CD14-positive monocyte (primary cell): ENCODE measurements around the gene TGFBRAP1. TPM values are rescaled to one million over a fixed set of nuclear protein-coding genes. Genes with fewer than 3 reads are reported as not detected.

Source experiments
- DNase-seq, 3 donors: peaks; one replicate each; pipeline ENCODE4 v3.0.0-alpha.2; 2011 to 2022
- H2AFZ ChIP-seq: 2 replicates; pipeline ENCODE4 v1.6.0; 2012; ENCODE audit warnings: mild to moderate bottlenecking, low read depth, low read length, inconsistent platforms; ENCODE audit not compliant: insufficient read depth, poor library complexity, severe bottlenecking
- H3K27ac ChIP-seq, 2 donors: 1 replicate in 1 of 2; 2 replicates in 1 of 2; pipeline ENCODE4 v1.5.1; 2012 to 2013; ENCODE audit warnings: low read length in 2 of 2, control low read depth in 1 of 2, inconsistent platforms in 1 of 2, low read depth in 1 of 2, mild to moderate bottlenecking in 1 of 2
- H3K27me3 ChIP-seq, 2 donors: one replicate each; pipeline versions ENCODE4 v1.6.0 to v1.6.1; 2011 to 2013; ENCODE audit warnings: low read length in 2 of 2; ENCODE audit not compliant: control insufficient read depth in 2 of 2, insufficient read depth in 2 of 2
- H3K36me3 ChIP-seq, 2 donors: replicated peaks in 1 of 2; 1 replicate in 1 of 2; 2 replicates in 1 of 2; pipeline versions ENCODE4 v1.5.1 to v1.6.1; 2012 to 2013; ENCODE audit warnings: low read length in 2 of 2, control low read depth in 1 of 2, inconsistent platforms in 1 of 2, mild to moderate bottlenecking in 1 of 2; ENCODE audit not compliant: insufficient read depth in 2 of 2, control insufficient read depth in 1 of 2
- H3K4me1 ChIP-seq, 2 donors: 1 replicate in 1 of 2; 2 replicates in 1 of 2; pipeline versions ENCODE4 v1.5.1 to v1.6.1; 2012 to 2013; ENCODE audit warnings: low read length in 2 of 2, control low read depth in 1 of 2, inconsistent platforms in 1 of 2, mild to moderate bottlenecking in 1 of 2, moderate library complexity in 1 of 2; ENCODE audit not compliant: insufficient read depth in 2 of 2, control insufficient read depth in 1 of 2
- H3K4me2 ChIP-seq: replicated peaks from 2 replicates; pipeline ENCODE3; 2012; ENCODE audit warnings: low read length, moderate library complexity, mild to moderate bottlenecking; ENCODE audit not compliant: poor library complexity, severe bottlenecking; ENCODE audit errors: extremely low read depth
- H3K4me3 ChIP-seq, 3 experiments: fragments of 200-600 bp in 1 of 3; sonication (generic) in 1 of 3; replicated peaks in 1 of 3; 1 replicate in 2 of 3; 2 replicates in 1 of 3; pipeline ENCODE4 v1.5.1; 2011 to 2013; ENCODE audit warnings: low read length in 3 of 3, mild to moderate bottlenecking in 3 of 3, control low read depth in 2 of 3, low read depth in 2 of 3, inconsistent platforms in 1 of 3, moderate library complexity in 1 of 3
- H3K79me2 ChIP-seq: 2 replicates; pipeline ENCODE4 v1.6.0; 2012; ENCODE audit warnings: mild to moderate bottlenecking, control low read depth, inconsistent platforms, low read length, moderate library complexity; ENCODE audit not compliant: insufficient read depth
- H3K9ac ChIP-seq: 2 replicates; pipeline ENCODE4 v1.6.0; 2017; ENCODE audit warnings: low read length, mild to moderate bottlenecking; ENCODE audit not compliant: insufficient read depth, poor library complexity, severe bottlenecking
- H3K9me3 ChIP-seq, 2 donors: replicated peaks in 1 of 2; 1 replicate in 1 of 2; 2 replicates in 1 of 2; pipeline versions ENCODE4 v1.5.1 to v1.6.1; 2012 to 2013; ENCODE audit warnings: low read length in 2 of 2, control low read depth in 1 of 2; ENCODE audit not compliant: control insufficient read depth in 1 of 2, insufficient read depth in 1 of 2
- H4K20me1 ChIP-seq: 2 replicates; pipeline ENCODE4 v1.6.0; 2012; ENCODE audit warnings: mild to moderate bottlenecking, low read length, control low read depth, moderate library complexity; ENCODE audit not compliant: insufficient read depth
- H3K27ac Mint-ChIP-seq, 7 donors: one replicate each; pipeline ENCODE4 v1.8.0; 2020; ENCODE audit warnings: mild to moderate bottlenecking in 7 of 7, mixed read lengths in 7 of 7, moderate library complexity in 6 of 7, inconsistent platforms in 2 of 7
- H3K27me3 Mint-ChIP-seq, 3 donors: one replicate each; pipeline ENCODE4 v1.8.0; 2021 to 2022; ENCODE audit warnings: low read depth in 3 of 3, mild to moderate bottlenecking in 3 of 3, mixed read lengths in 3 of 3, moderate library complexity in 3 of 3, inconsistent platforms in 1 of 3
- H3K36me3 Mint-ChIP-seq, 2 donors: one replicate each; pipeline ENCODE4 v1.8.0; 2020; ENCODE audit warnings: mixed read lengths in 2 of 2, inconsistent platforms in 1 of 2, mild to moderate bottlenecking in 1 of 2
- H3K4me1 Mint-ChIP-seq: one replicate; pipeline ENCODE4 v1.8.0; 2020; ENCODE audit warnings: mild to moderate bottlenecking, mixed read lengths
- H3K4me3 Mint-ChIP-seq, 2 donors: one replicate each; pipeline ENCODE4 v1.8.0; 2020; ENCODE audit warnings: mild to moderate bottlenecking in 2 of 2, mixed read lengths in 2 of 2, moderate library complexity in 1 of 2
- H3K9me3 Mint-ChIP-seq, 7 donors: one replicate each; pipeline ENCODE4 v1.8.0; 2020 to 2022; ENCODE audit warnings: mixed read lengths in 7 of 7, mild to moderate bottlenecking in 6 of 7, moderate library complexity in 6 of 7, inconsistent platforms in 2 of 7
- WGBS: methylation state at CpG from one replicate; pipeline ENCODE4 v1.1.5; 2013; ENCODE audit warnings: missing lambda C conversion rate; ENCODE audit not compliant: insufficient coverage; 5-methylcytosine and 5-hydroxymethylcytosine counted together
- intact Hi-C, 2 donors: fragments of 100-400 bp; cut with micrococcal nuclease; formaldehyde crosslinking; loops; one replicate each; pipeline versions ENCODE4 v1.15.0 to v1.15.1; 2023
- polyA plus RNA-seq, 3 donors: library from polyadenylated mRNA; depleted of rRNA in 1 of 3; unstranded in 2 of 3; stranded (reverse) in 1 of 3; fragments of 300-500 nt in 2 of 3; fragments of >200 nt in 1 of 3; fragmentation: Illumina TruSeq in 2 of 3; gene quantifications; 1 replicate in 2 of 3; 2 replicates in 1 of 3; pipeline ENCODE4 v1.2.3, GENCODE V29; 2012 to 2021
- TF ChIP-seq, protein P1 (sequence below): fragments of 200-600 bp; IDR thresholded peaks from one replicate; pipeline ENCODE4 v1.8.0; 2022; ENCODE audit warnings: antibody characterized with exemption, mild to moderate bottlenecking

Gene TGFBRAP1
- polyA plus RNA-seq, 3 donors: 10.0 to 10.5 (median 10.2) TPM

DNA sequence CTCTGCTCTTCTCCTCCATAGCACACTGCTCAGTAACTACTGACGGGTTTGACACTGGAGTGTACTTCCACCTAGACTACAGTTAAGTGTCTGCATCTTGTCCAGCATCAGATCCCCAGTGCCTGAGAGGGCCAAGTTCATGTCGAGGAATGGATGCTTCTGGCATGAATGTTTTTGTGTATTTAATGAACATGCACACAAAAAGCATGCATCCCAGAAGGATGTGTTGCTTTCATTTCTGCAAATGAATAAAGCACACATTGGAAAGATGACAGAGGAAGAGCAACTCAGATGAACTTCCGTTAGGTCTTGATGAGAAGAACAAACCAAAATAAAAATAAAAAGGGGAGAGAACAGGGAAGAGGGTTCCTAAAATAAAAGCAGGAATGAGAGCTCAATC is 35.7 kb upstream of the TGFBRAP1 start:
- no peak overlapping the region for H3K27ac ChIP-seq
- H3K27ac Mint-ChIP-seq: no peak overlapping the region
- no peak overlapping the region for H3K9ac ChIP-seq
- no peaks in the 10 kb centered on the region for H3K9me3 Mint-ChIP-seq
- TF ChIP-seq, protein P1, sequence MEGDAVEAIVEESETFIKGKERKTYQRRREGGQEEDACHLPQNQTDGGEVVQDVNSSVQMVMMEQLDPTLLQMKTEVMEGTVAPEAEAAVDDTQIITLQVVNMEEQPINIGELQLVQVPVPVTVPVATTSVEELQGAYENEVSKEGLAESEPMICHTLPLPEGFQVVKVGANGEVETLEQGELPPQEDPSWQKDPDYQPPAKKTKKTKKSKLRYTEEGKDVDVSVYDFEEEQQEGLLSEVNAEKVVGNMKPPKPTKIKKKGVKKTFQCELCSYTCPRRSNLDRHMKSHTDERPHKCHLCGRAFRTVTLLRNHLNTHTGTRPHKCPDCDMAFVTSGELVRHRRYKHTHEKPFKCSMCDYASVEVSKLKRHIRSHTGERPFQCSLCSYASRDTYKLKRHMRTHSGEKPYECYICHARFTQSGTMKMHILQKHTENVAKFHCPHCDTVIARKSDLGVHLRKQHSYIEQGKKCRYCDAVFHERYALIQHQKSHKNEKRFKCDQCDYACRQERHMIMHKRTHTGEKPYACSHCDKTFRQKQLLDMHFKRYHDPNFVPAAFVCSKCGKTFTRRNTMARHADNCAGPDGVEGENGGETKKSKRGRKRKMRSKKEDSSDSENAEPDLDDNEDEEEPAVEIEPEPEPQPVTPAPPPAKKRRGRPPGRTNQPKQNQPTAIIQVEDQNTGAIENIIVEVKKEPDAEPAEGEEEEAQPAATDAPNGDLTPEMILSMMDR: no peak
- 100% methylated on average over 1 of the region's 3 CpGs for WGBS
- H3K27me3 Mint-ChIP-seq: peaks cover 4 to 12% (median 10%) of the 10 kb centered on the region in 3 donors
- peaks cover 0 to 9% of the 10 kb centered on the region in 2 donors for H3K36me3 ChIP-seq
- no peaks in the 10 kb centered on the region for H4K20me1 ChIP-seq
- no peak for DNase-seq
- peaks cover 9 to 15% of the 10 kb centered on the region in 2 donors for H3K36me3 Mint-ChIP-seq
- peaks cover 0 to 6% of the 10 kb centered on the region in 2 donors for H3K4me1 ChIP-seq
- H3K27me3 ChIP-seq: no peaks in the 10 kb centered on the region
- H3K4me2 ChIP-seq: no peak overlapping the region
- no peaks in the 10 kb centered on the region for H3K9me3 ChIP-seq
- peaks cover 4% of the 10 kb centered on the region for H3K4me1 Mint-ChIP-seq
- H3K4me3 Mint-ChIP-seq: no peak overlapping the region
- H2AFZ ChIP-seq: no peak overlapping the region
- H3K4me3 ChIP-seq: no peak overlapping the region
- intact Hi-C loops: no loop called here
- no peaks in the 10 kb centered on the region for H3K79me2 ChIP-seq

DNA sequence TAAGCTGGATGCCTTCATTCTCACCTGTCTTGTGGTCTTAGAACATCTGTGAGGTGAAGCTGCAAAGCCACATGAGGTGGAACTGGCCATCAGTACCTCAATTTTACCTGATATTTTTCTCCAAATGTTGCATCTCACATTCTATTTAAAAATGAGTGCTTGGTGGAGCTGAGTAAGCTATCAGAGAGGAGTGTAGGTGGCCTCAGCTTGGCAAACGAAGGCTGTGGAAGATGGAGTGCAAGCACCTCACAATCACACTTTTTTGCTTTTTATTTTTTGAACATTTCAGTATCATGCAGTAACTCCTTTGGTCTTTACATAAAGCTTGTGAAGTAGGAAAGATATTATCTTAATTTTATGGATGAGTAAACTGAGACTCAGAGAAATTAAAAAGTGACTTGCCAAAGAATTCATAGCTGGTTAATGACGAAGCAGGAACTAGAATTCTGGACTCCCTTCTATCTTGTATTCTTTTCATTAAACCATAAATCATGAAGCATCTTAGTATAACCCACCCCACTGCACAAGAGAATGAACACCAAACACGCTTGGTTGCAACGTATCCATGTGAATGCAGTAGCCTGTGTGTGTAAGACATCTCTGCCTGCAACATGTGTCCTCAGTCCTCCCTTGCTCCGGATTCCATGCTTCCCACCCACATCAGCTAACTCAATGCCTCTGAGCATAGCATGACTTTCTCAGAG is 35.1 kb upstream of the TGFBRAP1 start:
- Histone ChIP-seq H3K79me2 (no peaks in the 10 kb centered on the region), H3K4me2 (no peak overlapping the region), H4K20me1 (no peaks in the 10 kb centered on the region), H3K9ac (no peak overlapping the region), H3K27ac (no peak overlapping the region), H3K4me1 (peaks cover 0 to under 1% of the 10 kb centered on the region in 2 donors), H3K36me3 (peaks cover 0 to 11% of the 10 kb centered on the region in 2 donors), H3K9me3 (no peaks in the 10 kb centered on the region), H2AFZ (no peak overlapping the region), H3K4me3 (no peak overlapping the region), H3K27me3 (no peaks in the 10 kb centered on the region)
- DNase-seq: no peak
- intact Hi-C loops: no loop called here
- peaks cover 4 to 11% (median 10%) of the 10 kb centered on the region in 3 donors for H3K27me3 Mint-ChIP-seq
- H3K9me3 Mint-ChIP-seq: no peaks in the 10 kb centered on the region
- no peak overlapping the region for H3K4me3 Mint-ChIP-seq
- H3K27ac Mint-ChIP-seq: no peak overlapping the region
- TF ChIP-seq, protein P1: no peak
- 90% methylated on average over 4 of the region's 5 CpGs for WGBS
- H3K36me3 Mint-ChIP-seq: peaks cover 11 to 21% of the 10 kb centered on the region in 2 donors
- peaks cover 2% of the 10 kb centered on the region for H3K4me1 Mint-ChIP-seq
